Measurements from ENCODE around the gene TULP4.

TULP4 gene

DNA sequence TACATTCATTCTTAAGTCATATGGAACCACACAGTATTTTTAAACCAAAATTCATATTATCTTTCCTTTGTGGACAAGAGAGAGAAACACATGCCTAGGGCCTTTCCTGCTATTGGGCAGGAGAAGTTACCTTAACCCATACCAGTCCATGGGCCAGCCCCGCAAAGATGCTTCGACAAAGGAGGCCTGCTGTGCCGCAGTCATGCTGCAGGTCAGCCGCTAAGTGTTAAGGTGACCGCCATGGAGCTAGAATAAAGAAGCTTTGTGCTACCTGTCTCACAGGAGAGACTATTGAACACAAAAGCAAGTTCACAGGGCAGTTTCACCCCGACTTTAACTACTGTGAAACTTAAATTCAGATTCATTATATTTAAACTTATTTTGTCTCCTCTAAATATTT lies 185.4 kb downstream of the TULP4 start:
- no peak overlapping the region for H3K4me3 ChIP-seq (ENCODE audit: low read depth, low read length)

DNA sequence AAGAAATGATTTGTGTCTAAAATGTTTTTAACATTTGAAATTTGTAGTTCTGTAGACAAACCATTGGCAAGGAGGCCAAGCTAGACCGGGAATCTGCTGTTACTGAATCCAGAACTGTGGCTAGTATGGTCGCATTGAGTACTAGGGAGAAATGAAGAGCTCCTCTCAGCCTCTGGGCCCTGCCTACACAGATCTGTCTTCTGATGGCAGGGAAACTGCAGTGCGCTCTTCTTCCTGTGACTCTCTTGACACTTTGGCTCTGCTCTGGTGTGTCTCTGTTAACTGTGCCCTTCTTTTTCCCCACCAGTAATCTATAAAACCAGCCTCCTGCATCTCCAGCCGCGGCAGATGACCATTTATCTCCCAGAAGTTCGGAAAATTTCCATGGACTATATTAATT lies 186.1 kb downstream of the TULP4 start:
- H3K4me3 ChIP-seq (ENCODE audit: low read depth, low read length): no peak overlapping the region

DNA sequence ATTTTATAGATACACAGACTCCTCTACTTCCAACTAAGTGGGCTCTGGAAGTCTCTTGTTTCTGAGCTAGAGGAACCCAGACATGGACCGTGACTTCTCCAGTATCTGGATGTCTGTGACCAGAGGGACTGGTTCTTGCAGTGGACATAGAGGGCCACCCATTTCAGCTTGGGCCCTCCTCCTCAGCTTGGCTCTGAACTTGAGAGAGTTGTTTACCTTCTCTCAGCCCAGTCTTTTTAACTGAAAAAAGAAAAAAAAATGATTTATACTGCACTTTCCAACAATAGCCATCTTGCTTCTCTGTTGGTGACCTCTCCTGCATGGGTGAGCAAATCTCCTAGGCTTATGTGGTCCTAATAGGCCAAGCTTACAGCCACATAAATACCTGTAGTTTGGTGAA lies 187.3 kb downstream of the TULP4 start:
- H3K4me3 ChIP-seq (ENCODE audit: low read depth, low read length): no peak overlapping the region

DNA sequence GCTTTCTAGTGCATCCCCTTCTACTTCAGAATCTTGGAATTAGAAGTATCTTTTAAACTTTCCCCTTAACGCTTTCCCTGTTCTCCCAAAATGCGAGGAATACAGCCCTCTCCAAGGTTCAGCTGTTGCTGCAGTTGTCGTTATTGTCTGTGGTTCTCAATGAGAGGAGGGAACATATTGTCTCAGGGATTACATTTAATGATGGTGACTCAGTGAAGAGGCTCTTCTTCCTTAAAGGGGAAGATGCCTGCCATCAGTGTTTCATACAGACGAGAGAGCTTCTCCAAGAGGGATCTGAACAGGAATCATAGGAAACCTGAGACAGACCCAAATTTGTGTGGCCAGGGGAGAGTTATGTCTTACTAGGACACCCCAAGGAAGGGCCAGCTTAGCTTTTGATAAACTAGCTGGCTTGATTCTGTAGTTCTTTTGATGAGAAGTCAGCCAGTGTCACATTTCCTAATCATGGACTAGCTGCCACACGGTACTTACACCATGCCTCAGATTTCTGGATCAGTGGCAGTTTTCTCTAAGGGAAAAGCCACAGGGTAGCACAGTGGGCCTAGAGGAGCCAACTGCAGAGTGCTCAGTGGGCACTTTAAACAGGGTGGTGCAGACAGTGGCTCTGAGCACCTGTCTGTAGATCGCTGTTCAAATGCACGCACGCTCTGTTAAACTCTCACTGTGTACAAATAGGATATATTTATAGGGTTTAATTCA lies 187.9 kb downstream of the TULP4 start:
- no peak overlapping the region for H3K4me3 ChIP-seq (ENCODE audit: low read depth, low read length)

DNA sequence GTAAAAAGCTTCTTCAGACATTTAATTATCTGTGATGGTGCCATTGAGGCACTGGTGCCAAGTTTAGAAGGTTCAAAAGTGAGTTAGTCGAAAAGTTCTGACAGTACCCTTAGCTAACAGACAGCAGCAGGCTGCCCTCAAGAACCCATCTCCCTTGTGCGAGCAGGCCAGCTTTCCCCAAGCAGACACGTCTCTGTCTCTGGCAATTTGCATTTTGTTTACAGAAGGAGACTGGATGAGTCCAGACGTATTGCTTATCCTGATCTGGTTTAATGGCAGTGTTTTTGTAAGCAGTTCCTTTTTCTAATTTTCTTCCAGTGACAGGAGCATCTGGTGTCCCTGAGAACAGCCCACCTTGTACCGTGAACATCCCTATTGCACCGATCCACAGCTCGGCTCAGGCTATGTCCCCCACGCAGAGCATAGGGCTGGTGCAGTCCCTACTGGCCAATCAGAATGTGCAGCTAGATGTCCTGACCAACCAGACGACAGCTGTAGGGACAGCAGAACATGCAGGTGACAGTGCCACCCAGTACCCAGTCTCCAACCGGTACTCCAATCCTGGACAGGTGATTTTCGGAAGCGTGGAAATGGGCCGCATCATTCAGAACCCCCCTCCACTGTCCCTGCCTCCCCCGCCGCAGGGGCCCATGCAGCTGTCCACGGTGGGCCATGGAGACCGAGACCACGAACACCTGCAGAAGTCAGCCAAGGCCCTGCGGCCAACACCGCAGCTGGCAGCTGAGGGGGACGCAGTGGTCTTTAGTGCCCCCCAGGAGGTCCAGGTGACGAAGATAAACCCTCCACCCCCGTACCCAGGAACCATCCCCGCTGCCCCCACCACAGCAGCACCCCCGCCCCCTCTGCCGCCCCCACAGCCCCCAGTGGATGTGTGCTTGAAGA lies 189.3 kb downstream of the TULP4 start:
- H3K4me3 ChIP-seq (ENCODE audit: low read depth, low read length): no peak overlapping the region

DNA sequence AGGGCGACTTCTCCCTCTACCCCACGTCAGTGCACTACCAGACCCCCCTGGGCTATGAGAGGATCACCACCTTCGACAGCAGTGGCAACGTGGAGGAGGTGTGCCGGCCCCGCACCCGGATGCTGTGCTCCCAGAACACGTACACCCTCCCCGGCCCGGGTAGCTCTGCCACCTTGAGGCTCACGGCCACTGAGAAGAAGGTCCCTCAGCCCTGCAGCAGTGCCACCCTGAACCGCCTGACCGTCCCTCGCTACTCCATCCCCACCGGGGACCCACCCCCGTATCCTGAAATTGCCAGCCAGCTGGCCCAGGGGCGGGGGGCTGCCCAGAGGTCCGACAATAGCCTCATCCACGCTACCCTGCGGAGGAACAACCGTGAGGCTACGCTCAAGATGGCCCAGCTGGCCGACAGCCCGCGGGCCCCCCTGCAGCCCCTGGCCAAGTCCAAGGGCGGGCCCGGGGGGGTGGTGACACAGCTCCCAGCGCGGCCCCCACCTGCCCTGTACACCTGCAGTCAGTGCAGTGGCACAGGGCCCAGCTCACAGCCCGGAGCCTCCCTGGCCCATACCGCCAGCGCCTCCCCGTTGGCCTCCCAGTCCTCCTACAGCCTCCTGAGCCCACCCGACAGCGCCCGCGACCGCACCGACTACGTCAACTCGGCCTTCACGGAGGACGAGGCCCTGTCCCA lies 190.1 kb downstream of the TULP4 start:
- H3K4me3 ChIP-seq (ENCODE audit: low read depth, low read length): no peak overlapping the region

DNA sequence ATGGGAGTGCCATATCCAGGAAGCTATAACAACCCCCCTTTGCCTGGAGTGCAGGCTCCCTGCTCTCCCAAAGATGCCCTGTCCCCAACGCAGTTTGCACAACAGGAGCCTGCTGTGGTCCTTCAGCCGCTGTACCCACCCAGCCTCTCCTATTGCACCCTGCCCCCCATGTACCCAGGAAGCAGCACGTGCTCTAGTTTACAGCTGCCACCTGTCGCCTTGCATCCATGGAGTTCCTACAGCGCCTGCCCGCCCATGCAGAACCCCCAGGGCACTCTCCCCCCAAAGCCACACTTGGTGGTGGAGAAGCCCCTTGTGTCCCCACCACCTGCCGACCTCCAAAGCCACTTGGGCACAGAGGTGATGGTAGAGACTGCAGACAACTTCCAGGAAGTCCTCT lies 191.0 kb downstream of the TULP4 start:
- no peak overlapping the region for H3K4me3 ChIP-seq (ENCODE audit: low read depth, low read length)

DNA sequence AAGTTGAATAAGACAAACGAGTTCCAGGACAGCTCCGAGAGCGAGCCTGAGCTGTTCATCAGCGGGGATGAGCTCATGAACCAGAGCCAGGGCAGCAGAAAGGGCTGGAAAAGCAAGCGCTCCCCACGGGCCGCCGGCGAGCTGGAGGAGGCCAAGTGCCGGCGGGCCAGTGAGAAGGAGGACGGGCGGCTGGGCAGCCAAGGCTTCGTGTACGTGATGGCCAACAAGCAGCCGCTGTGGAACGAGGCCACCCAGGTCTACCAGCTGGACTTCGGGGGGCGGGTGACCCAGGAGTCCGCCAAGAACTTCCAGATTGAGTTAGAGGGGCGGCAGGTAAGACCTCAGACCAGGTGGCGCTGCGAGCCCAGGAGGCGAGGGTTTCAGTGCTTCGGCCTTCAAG lies 191.6 kb downstream of the TULP4 start:
- H3K4me3 ChIP-seq (ENCODE audit: low read depth, low read length): no peak overlapping the region

DNA sequence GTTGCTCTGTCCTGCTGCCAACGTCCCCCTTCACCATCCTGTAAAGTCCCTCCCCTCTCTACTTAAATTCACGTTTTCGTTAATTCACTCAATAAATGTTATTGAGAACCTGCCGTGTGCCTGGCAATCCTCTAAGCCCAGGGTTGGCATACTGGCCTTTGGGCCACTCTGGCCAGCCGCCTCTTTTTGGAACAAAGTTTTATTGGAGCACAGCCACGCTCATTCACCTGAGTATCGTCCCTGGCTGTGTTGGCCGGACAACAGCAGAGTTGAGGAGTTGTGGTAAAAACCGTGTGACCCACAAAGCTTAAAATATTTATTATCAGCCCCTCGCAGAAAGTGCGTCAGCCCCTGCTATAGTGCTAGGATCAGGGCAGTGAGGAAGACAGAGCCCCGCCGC lies 192.9 kb downstream of the TULP4 start:
- H3K4me3 ChIP-seq (ENCODE audit: low read depth, low read length): no peak overlapping the region

DNA sequence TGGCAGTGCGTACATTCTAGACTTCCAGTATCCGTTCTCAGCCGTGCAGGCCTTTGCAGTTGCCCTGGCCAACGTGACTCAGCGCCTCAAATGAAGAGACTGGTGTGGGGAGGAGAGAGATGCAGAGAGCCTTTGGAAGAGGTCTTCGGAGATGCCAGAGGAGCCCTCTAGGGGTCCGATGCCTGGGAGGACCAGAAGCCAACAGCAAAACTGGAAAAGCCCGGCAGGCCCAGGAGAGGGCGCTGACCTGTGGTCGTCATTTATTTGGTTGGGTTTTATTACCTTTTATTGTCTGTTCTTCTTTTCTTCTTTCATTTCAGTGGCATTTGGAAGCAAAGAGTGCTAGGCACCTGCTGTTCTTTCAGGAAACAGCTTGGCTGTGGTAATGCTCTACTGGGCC lies 194.3 kb downstream of the TULP4 start:
- H3K4me3 ChIP-seq (ENCODE audit: low read depth, low read length): no peak overlapping the region

DNA sequence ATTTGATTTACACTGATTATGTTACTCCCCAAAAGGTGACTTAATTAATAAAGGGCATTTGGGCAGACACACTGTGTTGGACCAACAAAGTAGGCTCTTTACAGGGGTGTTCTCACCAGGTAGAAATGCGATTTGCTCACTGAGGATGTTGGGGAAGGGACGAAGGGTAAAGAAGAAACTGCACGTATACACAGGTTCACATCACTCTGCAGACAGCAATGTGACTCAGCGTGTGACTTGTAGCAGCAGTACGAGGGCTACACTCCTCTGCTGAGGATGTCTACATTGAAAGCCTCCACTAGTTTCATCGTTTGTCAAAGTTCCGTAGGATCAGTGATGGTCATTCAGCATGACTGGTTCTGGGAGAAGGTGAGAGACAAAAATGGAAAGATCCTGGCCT lies 194.9 kb downstream of the TULP4 start:
- H3K4me3 ChIP-seq (ENCODE audit: low read depth, low read length): no peak overlapping the region

DNA sequence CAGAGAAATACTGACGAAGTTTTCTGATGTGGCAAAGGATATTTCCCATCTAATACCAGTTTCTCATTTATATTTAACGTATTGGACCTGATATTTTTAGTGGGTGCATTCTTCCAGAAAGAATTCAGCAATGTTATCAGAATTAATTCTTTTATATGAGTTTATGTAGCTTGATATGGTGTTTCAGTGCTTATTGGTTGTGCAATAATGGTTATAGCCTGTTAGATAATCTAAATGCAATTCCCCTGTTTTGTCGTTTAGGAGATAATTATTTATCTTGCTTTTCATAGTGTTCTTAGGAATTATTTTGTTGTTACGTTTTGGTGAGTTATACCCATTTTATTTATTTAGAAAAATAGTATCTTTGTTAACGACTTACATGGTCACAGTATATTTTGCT lies 196.2 kb downstream of the TULP4 start:
- H3K4me3 ChIP-seq (ENCODE audit: low read depth, low read length): no peak overlapping the region

DNA sequence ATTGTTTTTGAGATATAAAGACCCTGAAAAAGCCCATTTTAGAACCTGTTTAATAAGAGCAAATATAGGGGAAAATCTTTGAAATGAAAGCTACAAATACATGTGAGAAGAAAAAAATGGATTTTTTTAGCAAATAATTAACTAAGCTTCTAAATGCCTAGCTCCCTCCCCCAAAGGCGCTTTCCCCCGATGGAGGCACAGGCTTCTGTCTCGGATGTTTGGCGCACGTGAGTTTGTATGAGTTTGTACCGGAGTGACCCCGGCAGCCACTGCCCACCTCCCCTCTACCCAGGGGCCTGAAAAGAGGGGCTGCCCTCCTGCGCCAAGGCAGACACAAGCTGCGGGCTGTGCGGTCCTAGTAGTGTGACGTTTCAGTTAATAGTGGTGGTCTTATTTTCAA lies 197.2 kb downstream of the TULP4 start:
- no peak overlapping the region for H3K4me3 ChIP-seq (ENCODE audit: low read depth, low read length)

DNA sequence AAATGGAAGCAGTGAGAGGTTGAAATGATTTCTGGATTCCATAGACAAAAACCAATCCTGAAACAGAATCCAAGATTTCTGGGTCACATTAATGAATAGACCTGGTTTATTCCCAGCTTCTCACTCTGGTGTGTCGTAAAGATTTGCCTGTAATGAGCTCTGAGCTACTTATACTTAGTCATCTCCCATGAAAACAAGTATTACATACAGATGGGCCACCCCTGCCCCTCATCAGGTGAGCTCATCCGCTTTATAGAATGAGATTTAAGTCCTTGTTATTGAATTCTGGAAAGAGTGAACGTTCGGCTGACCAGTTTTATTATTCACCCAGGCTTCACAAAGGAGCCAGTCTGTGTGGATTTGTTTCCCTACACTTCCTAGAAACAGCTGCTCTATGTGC lies 200.5 kb downstream of the TULP4 start:
- no peak overlapping the region for H3K4me3 ChIP-seq (ENCODE audit: low read depth, low read length)

DNA sequence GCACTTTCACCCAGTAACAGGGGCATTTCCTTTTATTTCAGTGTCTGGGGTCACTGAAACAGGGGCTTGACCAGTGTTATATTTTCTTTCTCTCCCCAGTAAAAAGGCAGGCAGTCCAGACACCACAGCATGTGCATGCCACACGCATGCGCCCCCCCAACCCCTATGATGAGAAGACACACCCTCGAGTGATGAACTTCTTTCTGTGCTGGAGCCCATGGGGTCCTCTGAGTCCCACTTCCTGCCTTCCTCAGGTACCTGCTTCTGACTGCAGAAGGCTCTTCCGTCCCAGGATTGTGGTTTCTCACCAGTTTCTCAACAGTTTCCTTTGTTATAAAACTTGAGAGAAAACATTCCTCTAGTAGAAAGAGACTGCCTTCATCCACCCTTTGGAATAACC lies 201.9 kb downstream of the TULP4 start:
- no peak overlapping the region for H3K4me3 ChIP-seq (ENCODE audit: low read depth, low read length)

DNA sequence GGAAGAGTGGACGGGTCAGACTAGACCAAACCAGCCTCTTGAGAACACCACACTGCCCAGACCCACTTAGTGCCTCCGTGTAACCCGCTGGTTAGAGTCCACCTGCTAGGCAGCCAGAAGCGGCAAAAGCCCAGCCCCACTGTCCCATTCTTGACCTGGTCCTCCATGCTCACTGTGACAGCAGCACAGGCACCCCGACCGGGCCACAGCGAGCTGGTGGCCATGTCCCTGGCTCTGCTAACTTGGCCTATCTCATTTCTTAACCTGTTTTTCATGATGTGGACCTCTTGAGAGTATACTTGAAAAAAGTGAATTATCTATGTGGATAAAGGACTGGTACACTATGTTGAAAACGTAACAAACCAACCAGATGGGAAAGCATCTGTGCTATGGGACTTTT lies 202.7 kb downstream of the TULP4 start:
- H3K4me3 ChIP-seq (ENCODE audit: low read depth, low read length): no peak overlapping the region

DNA sequence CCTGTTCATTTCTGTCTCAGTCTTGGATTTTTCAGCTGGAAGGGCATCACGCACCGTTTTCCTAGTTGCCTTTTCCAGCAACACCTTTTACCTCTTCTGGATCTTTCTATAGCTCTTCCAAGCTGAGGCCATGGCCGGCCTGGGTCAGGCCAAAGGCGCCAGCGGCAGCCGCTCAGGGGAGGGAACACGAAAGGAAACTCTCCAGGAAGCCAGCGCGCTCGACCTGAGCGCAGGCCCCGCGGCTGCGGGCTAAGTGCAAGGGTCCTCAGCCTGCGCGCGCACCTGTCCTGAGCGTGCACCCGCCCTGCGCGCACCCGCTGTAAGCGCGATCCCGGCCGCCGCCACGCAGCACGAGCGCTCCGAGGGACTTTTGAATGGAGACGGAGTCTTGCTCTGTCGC lies 203.8 kb downstream of the TULP4 start:
- H3K4me3 ChIP-seq (ENCODE audit: low read depth, low read length): no peak overlapping the region

DNA sequence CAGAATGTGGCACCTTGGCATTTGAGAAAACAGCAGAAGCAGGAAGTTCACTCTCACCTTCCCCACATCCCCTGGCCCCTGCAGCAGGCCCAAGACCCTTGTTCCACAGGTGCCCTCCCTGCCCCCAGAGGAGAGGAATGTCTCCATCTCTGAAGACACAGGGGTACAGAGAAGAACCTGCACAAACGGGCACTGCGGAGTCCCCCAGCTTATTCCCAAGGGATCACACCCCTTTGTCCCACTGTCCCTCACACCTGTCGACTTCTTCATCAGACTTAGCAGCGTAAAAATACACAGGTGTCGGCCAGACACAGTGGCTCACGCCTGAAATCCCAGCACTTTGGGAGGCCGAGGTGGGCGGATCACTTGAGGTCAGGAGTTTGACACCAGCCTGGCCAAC lies 204.8 kb downstream of the TULP4 start:
- no peak overlapping the region for H3K4me3 ChIP-seq (ENCODE audit: low read depth, low read length)

DNA sequence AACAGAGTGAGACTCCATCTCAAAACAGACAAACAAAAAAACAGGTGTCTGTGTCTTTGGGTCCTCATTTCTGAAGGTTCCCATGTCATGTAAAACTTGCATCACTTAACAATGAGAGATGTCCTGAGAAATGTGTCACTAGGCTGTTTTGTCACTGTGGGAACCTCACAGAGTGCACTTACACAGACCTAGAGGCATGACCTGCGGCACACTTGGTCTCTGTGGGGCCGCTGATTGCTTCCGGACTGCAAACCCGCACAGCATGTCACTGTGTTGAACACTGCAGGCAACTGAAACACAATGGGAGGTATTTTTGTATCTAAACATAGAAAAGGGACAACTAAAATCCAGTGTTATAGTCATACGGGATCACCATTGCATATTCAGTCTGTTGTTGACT lies 205.3 kb downstream of the TULP4 start:
- H3K4me3 ChIP-seq (ENCODE audit: low read depth, low read length): no peak overlapping the region

DNA sequence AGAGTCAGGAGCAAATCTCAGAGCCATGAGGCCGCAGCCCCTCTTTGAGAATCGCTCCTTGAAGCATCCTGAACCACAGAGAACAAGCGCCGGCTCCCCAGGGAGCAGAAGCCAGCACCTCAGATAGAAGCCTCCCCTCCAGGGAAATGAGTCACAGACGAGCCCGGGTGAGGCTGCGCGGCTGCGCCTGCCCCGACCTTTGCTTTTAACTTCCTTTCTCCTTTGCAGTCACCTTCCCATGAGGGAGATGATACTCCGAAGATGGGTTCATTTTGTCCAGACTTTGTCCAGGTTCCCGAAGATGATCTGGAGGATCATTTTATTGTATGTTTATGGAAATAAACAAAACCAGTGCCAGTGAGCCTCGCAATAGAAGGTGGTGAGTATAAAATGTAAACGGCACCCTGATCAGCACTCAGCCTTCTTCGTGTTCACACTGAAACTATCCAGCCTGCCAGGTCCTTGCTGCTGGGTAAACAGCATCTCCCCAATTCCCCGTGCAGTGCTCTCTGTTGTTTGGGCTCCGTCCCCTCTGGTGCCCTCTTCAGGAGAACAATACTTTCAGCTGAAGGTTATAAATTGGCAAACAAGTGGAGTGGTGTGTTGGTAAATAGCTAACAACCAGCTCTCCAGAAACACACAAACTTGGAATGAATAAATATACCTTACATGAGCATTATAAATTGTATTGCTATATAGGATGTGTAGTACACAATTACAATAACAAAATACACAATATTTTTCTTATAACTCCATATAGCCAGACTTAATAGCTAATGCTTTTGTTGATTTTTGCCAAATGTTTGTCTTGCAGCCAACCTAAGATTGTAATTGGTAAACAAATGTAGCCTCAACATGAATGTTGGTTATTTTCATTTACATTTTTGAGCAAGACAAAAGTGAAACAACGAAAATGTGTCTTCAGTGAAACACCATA lies 206.2 kb downstream of the TULP4 start:
- H3K4me3 ChIP-seq (ENCODE audit: low read depth, low read length): no peak overlapping the region

DNA sequence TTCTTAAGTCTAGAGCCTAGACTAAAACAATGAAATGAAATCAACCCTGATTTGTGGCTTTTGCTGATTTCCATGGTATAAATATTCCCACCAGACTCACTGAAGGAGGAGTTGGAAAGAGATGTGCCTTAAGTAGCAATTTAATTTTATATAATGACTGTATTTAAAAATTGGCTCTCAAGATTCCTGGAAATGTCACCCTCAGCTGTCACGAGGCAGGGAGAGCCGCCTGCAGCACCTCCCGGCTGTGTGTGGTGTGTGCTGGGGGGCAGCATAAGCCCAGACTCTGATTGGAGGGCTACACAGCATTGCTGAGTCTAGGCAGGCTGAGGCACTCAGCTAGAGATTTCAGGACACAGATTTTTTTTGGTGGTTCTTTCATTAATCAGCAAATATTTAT lies 207.0 kb downstream of the TULP4 start:
- H3K4me3 ChIP-seq (ENCODE audit: low read depth, low read length): no peak overlapping the region
